Measurements from ENCODE around the gene CNTN5. TPM values are rescaled to one million over a fixed set of nuclear protein-coding genes. Genes with fewer than 3 reads are reported as not detected.

CNTN5 gene
- total RNA-seq, 1 experiment from 2014 or later = not detected

DNA sequence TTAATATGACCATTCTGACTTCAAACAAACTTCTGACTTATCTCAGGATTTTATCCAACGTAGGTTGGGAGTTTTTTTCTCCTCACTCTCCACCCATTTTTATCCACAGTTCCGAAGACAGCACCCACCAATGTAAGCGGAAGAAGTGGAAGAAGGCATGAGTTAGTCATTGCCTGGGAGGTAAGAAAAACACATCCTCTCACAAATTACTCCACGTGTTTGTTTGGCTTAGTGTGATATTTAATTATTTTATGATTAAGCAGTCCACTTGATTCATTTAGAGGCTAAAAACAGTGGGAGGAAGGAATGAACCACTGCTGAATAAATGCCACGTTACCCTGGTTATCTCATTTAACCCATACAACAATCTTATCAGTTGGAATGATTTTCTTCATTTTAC, 1276.8 kb downstream of the CNTN5 start:
- DNase-seq (ENCODE audit: low read depth, low spot score) = no peak
- in situ Hi-C loops (cut with HindIII; ENCODE audit: low pct_unique_long_range_greater_than_20kb, low sequenced_read_pairs) = no loop called here

DNA sequence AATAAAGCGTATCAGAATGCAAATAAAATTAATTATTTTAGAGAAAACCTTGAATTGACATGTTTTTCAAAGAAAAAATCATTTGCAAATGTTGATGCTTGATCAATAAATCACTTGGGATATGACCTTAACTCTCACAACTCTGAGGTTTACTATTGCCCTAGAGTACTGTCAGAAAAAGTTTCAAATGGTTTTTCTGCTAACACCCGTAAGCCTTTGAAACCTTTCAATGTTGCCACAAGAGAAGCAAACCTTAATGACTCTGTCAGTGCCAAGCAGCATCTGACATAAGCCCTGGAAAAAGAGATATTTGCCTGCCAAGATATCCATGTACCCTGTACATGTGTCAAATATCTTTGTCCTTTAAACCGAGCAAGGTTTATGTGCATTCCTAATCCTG, 1282.1 kb downstream of the CNTN5 start:
- in situ Hi-C loops (cut with HindIII; ENCODE audit: low pct_unique_long_range_greater_than_20kb, low sequenced_read_pairs) = no loop called here
- DNase-seq (ENCODE audit: low read depth, low spot score) = no peak

DNA sequence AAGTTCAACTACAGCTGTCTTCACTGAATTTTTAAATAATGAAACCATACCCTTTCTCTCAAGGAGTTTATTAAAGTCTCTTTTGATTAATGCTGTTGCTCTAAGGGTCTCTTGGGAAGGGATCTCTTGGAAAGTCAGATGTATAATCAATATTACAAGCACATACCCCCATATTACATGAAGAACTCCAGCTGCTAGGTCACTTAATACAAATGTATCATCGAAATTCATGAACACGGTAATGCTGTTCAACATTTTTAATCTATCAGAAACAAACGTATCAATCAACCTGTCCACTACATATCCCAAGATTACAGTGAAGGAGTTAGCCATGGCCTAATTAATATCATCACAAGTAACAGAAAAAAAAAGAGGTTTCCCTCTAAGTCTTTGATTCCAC, 1283.1 kb downstream of the CNTN5 start:
- no peak for DNase-seq (ENCODE audit: low read depth, low spot score)
- in situ Hi-C loops (cut with HindIII; ENCODE audit: low pct_unique_long_range_greater_than_20kb, low sequenced_read_pairs) = no loop called here

DNA sequence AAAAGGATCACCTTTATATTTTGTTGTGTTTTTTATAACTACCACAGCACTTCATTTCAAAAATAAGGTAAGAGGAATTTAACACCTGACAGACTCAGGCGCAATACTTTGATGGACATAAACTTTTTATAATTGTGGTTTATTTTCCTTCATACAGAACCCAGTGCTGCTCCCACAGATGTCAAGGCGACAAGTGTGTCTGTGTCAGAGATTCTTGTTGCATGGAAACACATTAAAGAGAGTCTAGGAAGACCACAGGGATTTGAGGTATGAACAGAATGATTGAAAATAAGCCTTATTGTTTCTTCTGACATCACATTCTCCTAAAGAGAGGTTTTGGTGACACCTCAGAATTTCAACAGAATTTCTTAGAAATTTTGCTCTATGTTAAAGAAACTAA, 1287.5 kb downstream of the CNTN5 start:
- in situ Hi-C loops (cut with HindIII; ENCODE audit: low pct_unique_long_range_greater_than_20kb, low sequenced_read_pairs) = no loop called here

DNA sequence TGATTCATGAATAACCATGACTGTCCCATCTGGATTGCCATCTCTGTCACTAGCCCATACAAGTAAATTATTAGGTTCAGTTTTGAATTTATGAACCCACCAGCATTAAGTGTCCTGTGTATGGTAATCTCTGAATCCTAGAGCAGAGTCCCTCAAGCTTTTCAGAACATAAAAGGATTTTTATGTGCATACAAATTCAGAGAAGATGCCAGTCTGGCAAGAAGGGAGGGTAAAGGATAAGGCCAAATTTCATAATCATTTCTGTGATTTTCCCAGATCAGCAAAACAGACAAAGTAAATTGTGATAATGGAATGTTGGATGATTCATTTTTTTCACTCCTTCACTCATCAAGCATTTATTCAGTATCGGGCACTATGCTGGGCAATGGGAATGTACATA, 1295.2 kb downstream of the CNTN5 start:
- in situ Hi-C loops (cut with HindIII; ENCODE audit: low pct_unique_long_range_greater_than_20kb, low sequenced_read_pairs) = no loop called here
- no peak for DNase-seq (ENCODE audit: low read depth, low spot score)

More for the DNA sequence above, 1287.5 kb downstream of the CNTN5 start:
- no peak for DNase-seq (ENCODE audit: low read depth, low spot score)

DNA sequence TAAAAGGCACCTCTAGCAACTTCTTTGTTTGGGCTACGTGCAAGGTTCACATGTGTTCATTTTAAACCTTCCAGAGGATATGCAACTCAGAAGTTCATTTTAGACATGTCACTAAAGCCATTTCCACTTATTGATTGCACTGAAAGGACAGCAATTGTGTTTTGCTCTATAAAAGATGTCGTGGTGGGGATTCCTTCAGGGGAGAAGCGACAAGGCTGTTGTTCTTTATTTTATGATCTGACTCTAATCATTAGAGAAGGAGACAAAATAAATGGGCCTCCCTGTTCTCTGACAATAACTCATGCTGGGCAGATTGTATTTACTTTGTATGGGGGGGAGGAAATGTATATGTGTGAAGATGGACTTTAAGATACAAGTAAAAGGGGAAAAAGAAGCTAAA, 1296.2 kb downstream of the CNTN5 start:
- in situ Hi-C loops (cut with HindIII; ENCODE audit: low pct_unique_long_range_greater_than_20kb, low sequenced_read_pairs) = no loop called here
- no peak for DNase-seq (ENCODE audit: low read depth, low spot score)

DNA sequence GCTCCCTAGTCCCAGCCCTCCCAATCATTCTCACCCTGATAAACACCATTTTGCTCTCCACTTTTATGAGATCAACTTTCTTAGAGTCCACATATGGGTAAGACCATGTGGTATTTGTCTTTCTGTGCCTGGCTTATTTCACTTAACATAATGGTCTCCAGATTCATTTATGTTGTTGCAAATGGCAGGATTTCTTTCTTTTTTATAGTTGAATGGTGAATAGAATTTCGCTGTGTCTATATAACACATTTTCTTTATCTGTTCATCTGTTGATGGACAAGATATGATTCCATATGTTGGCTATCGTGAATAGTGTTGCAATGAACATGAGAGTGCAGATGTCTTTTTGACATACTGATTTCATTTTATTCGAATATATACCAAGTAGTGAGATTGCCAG, 1298.9 kb downstream of the CNTN5 start:
- DNase-seq (ENCODE audit: low read depth, low spot score) = no peak
- in situ Hi-C loops (cut with HindIII; ENCODE audit: low pct_unique_long_range_greater_than_20kb, low sequenced_read_pairs) = no loop called here

DNA sequence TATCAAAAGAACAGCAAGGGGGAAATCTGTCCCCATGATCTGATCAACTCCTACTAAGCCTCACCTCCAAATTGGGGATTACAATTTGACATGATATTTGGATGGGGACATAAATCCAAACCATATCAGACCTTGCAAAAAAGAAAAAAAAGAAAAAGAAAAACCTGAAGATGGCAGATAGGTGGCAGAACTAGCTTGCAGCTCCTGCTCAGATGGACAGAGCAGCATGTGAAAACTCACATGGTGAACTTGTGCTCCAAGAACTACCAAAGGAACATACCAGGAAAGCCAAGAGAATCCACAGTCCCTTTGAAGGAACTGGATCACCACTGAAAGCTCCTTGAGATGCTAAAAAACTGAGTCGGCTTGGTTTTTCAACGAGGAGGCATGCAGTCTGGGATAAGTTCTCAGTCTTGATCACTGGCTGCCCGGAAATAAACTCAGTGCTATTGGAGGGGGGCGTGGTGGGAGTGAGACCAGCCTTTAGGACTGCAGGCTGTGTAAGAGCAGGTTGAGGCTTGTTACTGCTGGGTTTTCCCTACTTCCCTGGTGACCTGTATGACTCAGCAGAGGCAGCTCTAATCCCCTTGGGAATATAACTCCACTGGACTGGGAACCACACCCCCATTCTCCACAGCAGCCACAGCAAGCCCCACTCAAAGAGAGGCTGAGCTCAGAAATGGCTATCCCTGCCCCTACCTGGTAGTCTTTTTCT, 1308.0 kb downstream of the CNTN5 start:
- in situ Hi-C loops (cut with HindIII; ENCODE audit: low pct_unique_long_range_greater_than_20kb, low sequenced_read_pairs) = no loop called here
- peak; percentile 7 for DNase-seq (ENCODE audit: low read depth, low spot score)

DNA sequence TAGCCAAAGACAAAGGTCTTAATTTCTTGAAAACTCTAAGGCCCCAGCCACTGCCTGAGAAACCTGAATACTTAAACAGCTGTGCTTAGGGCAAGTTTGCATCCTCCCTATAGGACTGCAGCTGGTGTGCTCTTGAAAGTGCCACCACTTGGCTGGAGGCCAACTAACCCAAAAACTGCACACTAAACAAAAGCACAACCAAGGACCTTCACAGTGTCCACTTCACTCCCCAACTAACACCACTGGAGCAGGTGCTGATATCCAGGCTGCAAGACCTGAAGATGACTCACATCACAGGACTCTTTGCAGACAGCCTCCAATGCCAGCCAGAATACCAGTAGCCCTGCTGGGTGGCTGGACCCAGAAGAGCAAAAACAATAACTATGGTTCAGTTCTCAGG, 1308.6 kb downstream of the CNTN5 start:
- in situ Hi-C loops (cut with HindIII; ENCODE audit: low pct_unique_long_range_greater_than_20kb, low sequenced_read_pairs) = no loop called here
- DNase-seq (ENCODE audit: low read depth, low spot score) = no peak

DNA sequence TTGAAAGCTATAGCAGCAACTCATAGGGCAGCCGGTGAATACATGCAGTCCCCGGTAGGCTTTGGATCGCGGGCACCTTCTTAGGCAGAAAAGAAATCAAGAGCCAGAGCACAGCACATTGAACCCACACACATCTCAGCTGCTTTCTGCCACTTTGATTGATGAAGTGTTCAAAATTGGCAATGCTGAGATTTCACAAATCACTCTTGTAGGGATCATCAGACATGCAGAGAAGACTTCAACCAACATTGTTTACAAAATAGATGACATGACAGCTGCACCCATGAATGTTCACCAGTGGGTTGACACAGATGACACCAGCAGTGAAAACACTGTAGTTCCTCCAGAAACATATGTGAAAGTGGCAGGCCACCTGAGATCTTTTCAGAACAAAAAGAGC, 1316.1 kb downstream of the CNTN5 start:
- no peak for DNase-seq (ENCODE audit: low read depth, low spot score)
- in situ Hi-C loops (cut with HindIII; ENCODE audit: low pct_unique_long_range_greater_than_20kb, low sequenced_read_pairs) = no loop called here

DNA sequence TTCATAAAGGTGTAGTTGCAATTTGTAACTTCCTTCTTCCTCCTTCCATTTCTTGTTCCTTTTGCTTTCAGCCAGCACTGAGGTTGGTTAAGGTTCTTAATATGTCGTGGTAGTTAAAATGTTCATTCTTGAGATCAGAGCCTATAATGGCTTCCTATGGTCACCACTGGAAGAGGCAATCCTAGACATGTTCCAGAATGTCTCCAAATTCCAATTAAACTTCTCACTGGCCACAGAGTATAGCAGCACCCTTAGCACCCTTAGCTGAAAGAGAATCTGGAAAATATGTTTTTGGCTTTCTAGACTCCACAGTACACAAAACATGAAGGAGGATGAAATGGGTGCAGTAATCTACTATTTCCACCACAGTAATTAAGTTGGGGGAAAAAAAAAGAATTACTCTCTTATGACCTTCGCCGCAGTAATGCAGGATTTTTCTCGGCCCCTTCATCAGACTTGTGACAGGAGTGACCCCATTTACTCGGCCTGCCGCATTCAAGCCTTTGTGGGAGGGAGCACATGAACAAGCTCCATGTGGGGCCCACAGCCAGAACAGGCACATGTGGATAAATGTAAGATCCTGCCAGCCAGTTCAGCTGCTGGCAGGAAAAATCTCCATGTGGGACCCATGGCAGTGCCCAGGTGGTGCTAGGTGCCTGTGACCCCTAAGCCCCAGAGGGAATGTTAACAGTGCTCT, 1317.5 kb downstream of the CNTN5 start:
- in situ Hi-C loops (cut with HindIII; ENCODE audit: low pct_unique_long_range_greater_than_20kb, low sequenced_read_pairs) = no loop called here
- no peak for DNase-seq (ENCODE audit: low read depth, low spot score)

DNA sequence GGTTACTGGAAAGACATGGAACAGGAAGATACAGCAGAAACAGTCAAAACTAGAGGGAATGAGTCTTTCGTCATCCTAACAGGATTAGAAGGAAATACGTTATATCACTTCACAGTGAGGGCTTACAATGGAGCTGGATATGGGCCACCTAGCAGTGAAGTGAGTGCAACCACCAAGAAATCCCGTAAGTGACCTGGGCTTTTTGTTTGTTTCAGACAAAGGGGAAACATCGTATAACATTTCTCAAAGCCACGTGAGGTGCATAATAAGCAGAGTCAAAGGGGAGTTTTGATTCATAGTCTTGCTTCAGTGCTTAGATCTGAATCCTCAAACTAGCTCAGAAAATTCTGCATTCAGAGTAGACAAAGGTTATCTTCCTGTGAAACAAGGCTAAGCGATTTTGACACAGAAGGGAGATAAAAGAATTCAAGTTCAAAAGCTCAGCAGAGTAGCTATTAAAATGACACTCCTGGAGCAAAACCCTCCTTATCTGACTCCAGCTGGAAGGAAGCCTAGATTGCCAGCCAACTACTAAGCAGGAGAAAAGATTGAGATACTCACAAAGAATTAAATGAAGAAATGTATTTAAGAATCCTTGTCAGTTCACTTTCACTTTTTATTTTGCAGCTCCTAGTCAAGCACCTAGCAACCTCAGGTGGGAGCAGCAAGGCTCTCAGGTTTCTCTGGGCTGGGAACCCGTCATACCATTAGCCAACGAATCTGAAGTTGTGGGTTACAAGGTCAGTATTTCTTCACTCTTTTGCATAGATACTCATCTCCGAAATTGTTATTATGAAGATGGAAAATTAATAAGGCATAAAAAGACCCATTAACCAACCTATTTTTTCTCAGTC, 1319.9 kb downstream of the CNTN5 start:
- no peak for DNase-seq (ENCODE audit: low read depth, low spot score)
- in situ Hi-C loops (cut with HindIII; ENCODE audit: low pct_unique_long_range_greater_than_20kb, low sequenced_read_pairs) = no loop called here

DNA sequence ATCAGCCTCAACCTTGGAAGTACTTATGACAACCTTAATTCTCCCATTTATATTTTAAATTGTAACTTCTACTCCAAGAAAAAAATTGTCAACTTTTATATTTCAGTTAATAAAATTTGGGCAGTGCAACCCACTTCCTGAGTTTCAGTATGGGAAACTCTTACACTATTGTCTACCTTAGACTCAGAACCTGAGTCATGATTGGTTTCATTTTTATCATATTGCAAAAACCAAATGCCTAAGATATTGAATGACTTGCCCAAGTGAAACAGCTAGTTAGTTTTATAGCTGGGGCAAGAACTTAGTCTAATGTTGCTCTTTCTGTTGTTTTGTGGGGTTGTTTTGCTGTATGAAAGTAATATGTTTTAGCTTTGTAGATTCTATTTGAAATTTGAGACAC, 1332.3 kb downstream of the CNTN5 start:
- in situ Hi-C loops (cut with HindIII; ENCODE audit: low pct_unique_long_range_greater_than_20kb, low sequenced_read_pairs) = no loop called here
- no peak for DNase-seq (ENCODE audit: low read depth, low spot score)

DNA sequence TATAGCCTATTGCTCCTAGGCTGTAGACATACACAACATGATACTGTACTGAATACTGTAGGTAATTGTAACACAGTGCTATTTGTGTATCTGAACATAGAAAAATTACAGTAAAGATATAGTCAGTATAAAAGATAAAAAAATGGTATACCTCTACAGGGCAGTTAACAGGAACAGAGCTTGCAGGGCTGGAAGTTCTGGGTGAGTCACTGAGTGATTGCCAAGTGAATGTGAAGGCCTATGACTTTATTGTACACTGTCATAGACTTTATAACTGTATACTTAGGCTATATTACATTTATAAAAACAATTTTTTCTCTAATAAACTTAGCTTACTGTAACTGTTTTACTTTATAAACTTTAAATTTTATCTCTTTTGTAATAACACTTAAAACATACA, 1334.0 kb downstream of the CNTN5 start:
- in situ Hi-C loops (cut with HindIII; ENCODE audit: low pct_unique_long_range_greater_than_20kb, low sequenced_read_pairs) = no loop called here
- no peak for DNase-seq (ENCODE audit: low read depth, low spot score)

DNA sequence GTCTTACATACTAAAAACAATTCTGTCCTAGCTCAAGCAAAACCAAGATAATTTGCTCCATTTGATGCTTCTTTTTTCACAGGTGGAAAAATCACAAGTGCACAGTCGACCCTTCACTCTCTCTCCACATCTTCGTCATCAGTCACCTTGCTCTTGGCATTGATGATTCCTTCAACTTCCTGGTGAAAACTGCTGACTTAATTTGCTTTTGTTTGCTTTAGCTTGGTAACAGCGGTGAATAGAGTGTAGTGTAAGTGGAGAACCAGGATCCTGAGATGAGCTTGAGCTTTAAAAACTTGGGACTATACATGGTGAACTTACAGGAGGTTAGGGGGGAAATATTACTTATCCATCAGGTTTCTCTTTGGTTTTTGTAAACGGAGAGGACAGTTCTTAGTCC, 1335.3 kb downstream of the CNTN5 start:
- no peak for DNase-seq (ENCODE audit: low read depth, low spot score)
- in situ Hi-C loops (cut with HindIII; ENCODE audit: low pct_unique_long_range_greater_than_20kb, low sequenced_read_pairs) = no loop called here

DNA sequence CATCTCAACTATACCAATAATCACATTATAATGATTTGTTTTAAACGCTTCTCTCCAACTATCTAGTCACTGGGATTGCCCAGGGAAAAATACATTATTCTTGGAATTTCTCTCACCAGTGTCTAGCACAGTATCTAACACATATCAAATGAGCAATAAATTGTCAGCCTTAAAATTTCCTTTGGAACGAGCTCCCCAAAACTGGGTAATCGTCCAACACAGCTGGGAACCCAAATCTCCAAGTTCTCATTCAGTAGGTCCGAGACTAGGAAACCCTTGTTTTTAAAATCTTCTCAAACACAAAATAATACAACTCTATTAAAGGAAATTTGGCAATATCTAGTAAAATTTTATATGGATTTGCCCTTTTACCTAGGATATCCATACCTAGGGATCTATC, 1338.5 kb downstream of the CNTN5 start:
- in situ Hi-C loops (cut with HindIII; ENCODE audit: low pct_unique_long_range_greater_than_20kb, low sequenced_read_pairs) = no loop called here
- DNase-seq (ENCODE audit: low read depth, low spot score) = no peak

DNA sequence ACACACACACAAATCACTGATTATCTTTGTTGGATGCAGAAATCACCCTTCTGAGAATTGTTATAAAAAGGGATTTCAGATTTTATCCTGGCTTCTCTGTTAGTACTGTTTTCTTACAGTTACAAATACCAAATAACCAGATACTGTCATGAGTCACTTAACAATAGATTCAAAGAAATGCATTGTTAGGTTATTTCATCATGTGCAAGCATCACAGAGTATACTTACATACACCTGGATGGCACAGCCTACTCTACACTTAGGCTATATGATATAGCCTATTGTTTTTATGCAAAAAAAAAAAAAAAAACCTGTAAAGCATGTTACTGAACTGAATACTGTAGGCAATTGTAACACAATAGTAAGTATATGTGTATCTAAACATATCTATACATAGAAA, 1347.1 kb downstream of the CNTN5 start:
- in situ Hi-C loops (cut with HindIII; ENCODE audit: low pct_unique_long_range_greater_than_20kb, low sequenced_read_pairs) = no loop called here
- no peak for DNase-seq (ENCODE audit: low read depth, low spot score)

DNA sequence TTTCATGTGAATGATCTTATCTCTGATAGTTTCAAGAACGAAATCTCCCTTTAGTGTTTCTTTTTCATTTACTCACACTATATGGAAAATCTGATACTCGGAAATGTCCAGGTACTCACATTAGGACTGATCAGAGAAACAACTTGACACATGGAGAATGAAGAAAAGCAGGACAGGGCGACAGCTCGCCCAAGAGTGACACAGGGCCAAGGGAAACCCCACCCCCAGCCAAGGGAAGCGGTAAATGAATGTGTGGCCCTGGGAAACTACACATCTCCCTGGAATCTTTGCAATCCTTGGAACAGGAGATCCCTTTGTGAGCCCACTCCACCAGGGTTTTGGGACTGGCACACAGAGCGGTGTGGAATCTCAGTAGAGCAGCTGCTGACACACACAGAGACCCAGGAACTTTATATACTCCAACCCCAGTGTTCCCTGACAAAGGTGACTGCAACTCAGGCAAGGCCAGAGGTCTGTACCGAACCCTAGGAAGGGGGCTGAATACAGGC, 1362.7 kb downstream of the CNTN5 start:
- DNase-seq (ENCODE audit: low read depth, low spot score) = no peak
- in situ Hi-C loops (cut with HindIII; ENCODE audit: low pct_unique_long_range_greater_than_20kb, low sequenced_read_pairs) = no loop called here
